HepG2 (cell line): ENCODE measurements around the gene DUS1L. TPM values are rescaled to one million over a fixed set of nuclear protein-coding genes. Genes with fewer than 3 reads are reported as not detected.

Experiments used
- DR1 ChIP-seq: sonication (generic); formaldehyde crosslinking; IDR thresholded peaks from 2 replicates; pipeline ENCODE4 v1.8.0; 2021; ENCODE audit warnings: mild to moderate bottlenecking, missing genetic modification reagents, inconsistent platforms
- KLF16 ChIP-seq, 2 experiments: sonication (generic) in 1 of 2; formaldehyde crosslinking in 1 of 2; IDR thresholded peaks; 2 replicates each; pipeline versions ENCODE4 v1.6.1 to v1.8.0; 2016 to 2023; ENCODE audit warnings: missing genetic modification reagents in 2 of 2, missing compliant biosample characterization in 1 of 2
- MAF1 ChIP-seq: sonication (generic); formaldehyde crosslinking; IDR thresholded peaks from 2 replicates; pipeline ENCODE4 v1.5.0; 2020; ENCODE audit warnings: missing genetic modification reagents, borderline replicate concordance
- MAFG ChIP-seq: sonication (generic); formaldehyde crosslinking; IDR thresholded peaks from 2 replicates; pipeline ENCODE4 v1.5.1; 2020; ENCODE audit warnings: mild to moderate bottlenecking, missing genetic modification reagents
- MEIS2 ChIP-seq: sonication (generic); formaldehyde crosslinking; IDR thresholded peaks from 2 replicates; pipeline ENCODE4 v1.9.0; 2021; ENCODE audit warnings: mild to moderate bottlenecking, missing genetic modification reagents
- MLXIP ChIP-seq: sonication (generic); formaldehyde crosslinking; IDR thresholded peaks from 2 replicates; pipeline ENCODE4 v1.9.0; 2021; ENCODE audit warnings: missing genetic modification reagents, borderline replicate concordance
- PAWR ChIP-seq: sonication (generic); formaldehyde crosslinking; IDR thresholded peaks from 2 replicates; pipeline ENCODE4 v1.4.0; 2020; ENCODE audit warnings: missing genetic modification reagents, mild to moderate bottlenecking, borderline replicate concordance
- POLR2A ChIP-seq, 2 experiments: IDR thresholded peaks; 2 replicates each; pipeline ENCODE4 v1.6.1; 2011; ENCODE audit warnings: low read depth in 2 of 2, low read length in 2 of 2, mild to moderate bottlenecking in 1 of 2, moderate library complexity in 1 of 2; ENCODE audit not compliant: insufficient read depth in 1 of 2
- RARA ChIP-seq: IDR thresholded peaks from 2 replicates; pipeline ENCODE4 v1.6.1; 2016; ENCODE audit warnings: missing genetic modification reagents, missing compliant biosample characterization
- SIX1 ChIP-seq: sonication (generic); formaldehyde crosslinking; IDR thresholded peaks from 2 replicates; pipeline ENCODE4 v1.4.0; 2020; ENCODE audit warnings: missing genetic modification reagents, borderline replicate concordance
- ZNF496 ChIP-seq: sonication (generic); formaldehyde crosslinking; IDR thresholded peaks from 2 replicates; pipeline ENCODE4 v1.8.1; 2023; ENCODE audit warnings: mild to moderate bottlenecking, moderate library complexity, missing genetic modification reagents; ENCODE audit not compliant: insufficient replicate concordance
- ZNF598 ChIP-seq: sonication (generic); formaldehyde crosslinking; IDR thresholded peaks from 2 replicates; pipeline ENCODE4 v1.5.1; 2020; ENCODE audit warnings: mild to moderate bottlenecking, missing genetic modification reagents, borderline replicate concordance
- ZNF772 ChIP-seq: sonication (generic); formaldehyde crosslinking; IDR thresholded peaks from 2 replicates; pipeline ENCODE4 v1.5.0; 2020; ENCODE audit warnings: mild to moderate bottlenecking, missing genetic modification reagents
- ZNF800 ChIP-seq: sonication (generic); formaldehyde crosslinking; IDR thresholded peaks from 2 replicates; pipeline ENCODE4 v1.4.0; 2020; ENCODE audit warnings: missing genetic modification reagents
- polyA plus RNA-seq, 8 experiments: library from polyadenylated mRNA; depleted of rRNA in 3 of 8; stranded (reverse) in 7 of 8; unstranded in 1 of 8; fragments of >200 nt; fragmentation: Illumina TruSeq in 4 of 8; extraction: Trizol in 4 of 8; gene quantifications; 2 replicates each; pipeline versions ENCODE4 v1.2.1 to v1.2.3, GENCODE V29; 2011 to 2016; ENCODE audit warnings: low read depth in 4 of 8, missing spikeins in 1 of 8, mixed read lengths in 1 of 8; ENCODE audit not compliant: insufficient read depth in 1 of 8
- total RNA-seq, 5 experiments: library from RNA; depleted of rRNA; stranded (reverse); fragments of >200 nt; fragmentation: Illumina TruSeq; extraction: Trizol; gene quantifications; 2 replicates each; pipeline ENCODE4 v1.2.3, GENCODE V29; 2016; ENCODE audit warnings: low read depth in 1 of 5
- TF ChIP-seq, protein P1 (sequence below): sonication (generic); formaldehyde crosslinking; IDR thresholded peaks from 2 replicates; pipeline ENCODE4 v1.5.0; 2020; ENCODE audit warnings: mild to moderate bottlenecking, missing genetic modification reagents
- TF ChIP-seq, protein P2 (sequence below): sonication (generic); formaldehyde crosslinking; IDR thresholded peaks from 2 replicates; pipeline ENCODE4 v1.8.1; 2022; ENCODE audit warnings: low read depth, mild to moderate bottlenecking, missing genetic modification reagents

DUS1L gene
- total and polyA plus RNA-seq, 2 of the 13 experiments (the other 11 are each of a cell fraction or from before 2014, with no cell fraction given) = 81.0 to 109 TPM

GRCh38 chr17:82095777-82096708, 30.4 kb upstream of the DUS1L start (continued):
- TF ChIP-seq MAFG = no peak
- TF ChIP-seq MLXIP (CRISPR knock-in tag) = no peak
- no peak for TF ChIP-seq MAF1 (CRISPR knock-in tag)
- TF ChIP-seq, protein P1, sequence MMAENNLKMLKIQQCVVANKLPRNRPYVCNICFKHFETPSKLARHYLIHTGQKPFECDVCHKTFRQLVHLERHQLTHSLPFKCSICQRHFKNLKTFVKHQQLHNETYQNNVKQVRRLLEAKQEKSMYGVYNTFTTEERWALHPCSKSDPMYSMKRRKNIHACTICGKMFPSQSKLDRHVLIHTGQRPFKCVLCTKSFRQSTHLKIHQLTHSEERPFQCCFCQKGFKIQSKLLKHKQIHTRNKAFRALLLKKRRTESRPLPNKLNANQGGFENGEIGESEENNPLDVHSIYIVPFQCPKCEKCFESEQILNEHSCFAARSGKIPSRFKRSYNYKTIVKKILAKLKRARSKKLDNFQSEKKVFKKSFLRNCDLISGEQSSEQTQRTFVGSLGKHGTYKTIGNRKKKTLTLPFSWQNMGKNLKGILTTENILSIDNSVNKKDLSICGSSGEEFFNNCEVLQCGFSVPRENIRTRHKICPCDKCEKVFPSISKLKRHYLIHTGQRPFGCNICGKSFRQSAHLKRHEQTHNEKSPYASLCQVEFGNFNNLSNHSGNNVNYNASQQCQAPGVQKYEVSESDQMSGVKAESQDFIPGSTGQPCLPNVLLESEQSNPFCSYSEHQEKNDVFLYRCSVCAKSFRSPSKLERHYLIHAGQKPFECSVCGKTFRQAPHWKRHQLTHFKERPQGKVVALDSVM = no peak
- TF ChIP-seq SIX1 (CRISPR knock-in tag) = no peak
- TF ChIP-seq ZNF800 (CRISPR knock-in tag) = no peak; the same call in 1 of the 2 replicates
- TF ChIP-seq ZNF598 (CRISPR knock-in tag) = no peak
- TF ChIP-seq, protein P2, sequence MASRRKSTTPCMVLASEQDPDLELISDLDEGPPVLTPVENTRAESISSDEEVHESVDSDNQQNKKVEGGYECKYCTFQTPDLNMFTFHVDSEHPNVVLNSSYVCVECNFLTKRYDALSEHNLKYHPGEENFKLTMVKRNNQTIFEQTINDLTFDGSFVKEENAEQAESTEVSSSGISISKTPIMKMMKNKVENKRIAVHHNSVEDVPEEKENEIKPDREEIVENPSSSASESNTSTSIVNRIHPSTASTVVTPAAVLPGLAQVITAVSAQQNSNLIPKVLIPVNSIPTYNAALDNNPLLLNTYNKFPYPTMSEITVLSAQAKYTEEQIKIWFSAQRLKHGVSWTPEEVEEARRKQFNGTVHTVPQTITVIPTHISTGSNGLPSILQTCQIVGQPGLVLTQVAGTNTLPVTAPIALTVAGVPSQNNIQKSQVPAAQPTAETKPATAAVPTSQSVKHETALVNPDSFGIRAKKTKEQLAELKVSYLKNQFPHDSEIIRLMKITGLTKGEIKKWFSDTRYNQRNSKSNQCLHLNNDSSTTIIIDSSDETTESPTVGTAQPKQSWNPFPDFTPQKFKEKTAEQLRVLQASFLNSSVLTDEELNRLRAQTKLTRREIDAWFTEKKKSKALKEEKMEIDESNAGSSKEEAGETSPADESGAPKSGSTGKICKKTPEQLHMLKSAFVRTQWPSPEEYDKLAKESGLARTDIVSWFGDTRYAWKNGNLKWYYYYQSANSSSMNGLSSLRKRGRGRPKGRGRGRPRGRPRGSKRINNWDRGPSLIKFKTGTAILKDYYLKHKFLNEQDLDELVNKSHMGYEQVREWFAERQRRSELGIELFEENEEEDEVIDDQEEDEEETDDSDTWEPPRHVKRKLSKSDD = no peak; the same call in 1 of the 2 replicates
- no peak for TF ChIP-seq MEIS2 (CRISPR knock-in tag)
- TF ChIP-seq KLF16 (CRISPR knock-in tag; IDR thresholded peaks at IDR 0.05) = no peak
- no peak for TF ChIP-seq ZNF496 (CRISPR knock-in tag)
- TF ChIP-seq ZNF772 = 0 out of 2 replicates have a peak, but pooled peaks have one; percentile 45
- peak in 1 of 2 experiments; percentile 25; a peak in 1 of 4 replicates for TF ChIP-seq POLR2A (IDR thresholded peaks at IDR 0.05; ENCODE audit: insufficient read depth in 1 of 2, low read depth in 2 of 2, low read length in 2 of 2)
- no peak for TF ChIP-seq PAWR (CRISPR knock-in tag)
- no peak for TF ChIP-seq RARA (CRISPR knock-in tag)
- TF ChIP-seq DR1 (CRISPR knock-in tag) = no peak
